H9 (cell line): ENCODE measurements around the gene RPP25. TPM values are rescaled to one million over a fixed set of nuclear protein-coding genes. Genes with fewer than 3 reads are reported as not detected.
"Not testable (repeated sequence)": the region's sequence is repeated elsewhere in the genome, so short reads cannot be mapped to it uniquely, and the experiment has no call there.

Experiments
- DNase-seq: peaks from one replicate; pipeline ENCODE4 v3.0.0-alpha.2; 2017
- H2AFZ ChIP-seq: one replicate; pipeline ENCODE4 v1.6.1; 2013; ENCODE audit warnings: mild to moderate bottlenecking, low read length, control low read depth, moderate library complexity
- H2AK5ac ChIP-seq: 2 replicates; pipeline ENCODE4 v1.6.1; 2013; ENCODE audit warnings: low read length, control low read depth, mixed read lengths; ENCODE audit not compliant: insufficient read length
- H2BK120ac ChIP-seq: one replicate; pipeline ENCODE4 v1.6.1; 2013; ENCODE audit warnings: low read depth, mild to moderate bottlenecking, low read length, control low read depth, inconsistent platforms; ENCODE audit not compliant: poor library complexity, severe bottlenecking
- H2BK12ac ChIP-seq: 2 replicates; pipeline ENCODE4 v1.6.1; 2013; ENCODE audit warnings: low read length, control low read depth, mixed read lengths, low read depth; ENCODE audit not compliant: insufficient read length
- H2BK15ac ChIP-seq: 2 replicates; pipeline ENCODE4 v1.6.1; 2013; ENCODE audit warnings: low read depth, low read length, control low read depth
- H2BK20ac ChIP-seq: one replicate; pipeline ENCODE4 v1.6.1; 2013; ENCODE audit warnings: low read depth, mild to moderate bottlenecking, low read length, control low read depth, inconsistent platforms; ENCODE audit not compliant: poor library complexity, severe bottlenecking
- H2BK5ac ChIP-seq: 2 replicates; pipeline ENCODE4 v1.6.1; 2013; ENCODE audit warnings: low read length, control low read depth, mixed read lengths; ENCODE audit not compliant: insufficient read length
- H3K14ac ChIP-seq: 2 replicates; pipeline ENCODE4 v1.6.1; 2013; ENCODE audit warnings: low read length, control low read depth; ENCODE audit not compliant: insufficient read depth
- H3K18ac ChIP-seq: 2 replicates; pipeline ENCODE4 v1.6.1; 2013; ENCODE audit warnings: low read depth, mild to moderate bottlenecking, mixed read lengths, low read length, control low read depth; ENCODE audit not compliant: insufficient read length
- H3K23ac ChIP-seq: 2 replicates; pipeline ENCODE4 v1.6.1; 2013; ENCODE audit warnings: low read length, control low read depth, mixed read lengths, low read depth; ENCODE audit not compliant: insufficient read length
- H3K23me2 ChIP-seq: 2 replicates; pipeline ENCODE4 v1.6.1; 2013; ENCODE audit warnings: low read depth, mild to moderate bottlenecking, mixed read lengths, low read length, control low read depth; ENCODE audit not compliant: insufficient read length, poor library complexity, severe bottlenecking
- H3K27ac ChIP-seq: 2 replicates; pipeline ENCODE4 v1.5.1; 2013; ENCODE audit warnings: low read length, control low read depth, mixed read lengths, low read depth; ENCODE audit not compliant: insufficient read length
- H3K27me3 ChIP-seq: 2 replicates; pipeline ENCODE4 v1.6.1; 2013; ENCODE audit warnings: low read length, control low read depth, inconsistent platforms; ENCODE audit not compliant: insufficient read depth
- H3K4ac ChIP-seq: 2 replicates; pipeline ENCODE4 v1.6.1; 2013; ENCODE audit warnings: low read depth, mild to moderate bottlenecking, control low read depth, inconsistent platforms, low read length, moderate library complexity
- H3K4me1 ChIP-seq: 2 replicates; pipeline ENCODE4 v1.6.1; 2013; ENCODE audit warnings: low read length, control low read depth, inconsistent platforms; ENCODE audit not compliant: insufficient read depth
- H3K4me2 ChIP-seq: 2 replicates; pipeline ENCODE4 v1.6.1; 2013; ENCODE audit warnings: low read length, control low read depth, mixed read lengths; ENCODE audit not compliant: insufficient read length, insufficient read depth
- H3K56ac ChIP-seq: 2 replicates; pipeline ENCODE4 v1.6.1; 2013; ENCODE audit warnings: low read depth, mild to moderate bottlenecking, mixed read lengths, low read length, control low read depth; ENCODE audit not compliant: insufficient read length
- H3K79me1 ChIP-seq: 2 replicates; pipeline ENCODE4 v1.6.1; 2013; ENCODE audit warnings: low read depth, mild to moderate bottlenecking, moderate library complexity, low read length, control low read depth, inconsistent platforms; ENCODE audit not compliant: insufficient read depth, poor library complexity, severe bottlenecking
- H3K79me2 ChIP-seq: 2 replicates; pipeline ENCODE4 v1.6.1; 2013; ENCODE audit warnings: low read length, control low read depth, inconsistent platforms; ENCODE audit not compliant: insufficient read depth
- H3K9ac ChIP-seq: 2 replicates; pipeline ENCODE4 v1.6.1; 2013; ENCODE audit warnings: low read length, control low read depth, mixed read lengths; ENCODE audit not compliant: insufficient read length; ENCODE audit errors: extremely low read depth
- H3K9me3 ChIP-seq: one replicate; pipeline ENCODE4 v1.6.1; 2013; ENCODE audit warnings: low read depth, low read length, inconsistent platforms; ENCODE audit not compliant: control insufficient read depth
- H3T11ph ChIP-seq: one replicate; pipeline ENCODE4 v1.6.1; 2013; ENCODE audit warnings: mild to moderate bottlenecking, low read length, control low read depth, inconsistent platforms
- H4K20me1 ChIP-seq: one replicate; pipeline ENCODE4 v1.6.1; 2013; ENCODE audit not compliant: control insufficient read depth, insufficient read length, insufficient read depth
- H4K5ac ChIP-seq: 2 replicates; pipeline ENCODE4 v1.6.1; 2013; ENCODE audit warnings: low read depth, mild to moderate bottlenecking, mixed read lengths, low read length, control low read depth; ENCODE audit not compliant: insufficient read length
- H4K8ac ChIP-seq: replicated peaks from 2 replicates; pipeline ENCODE4 v1.6.1; 2013; ENCODE audit warnings: low read length, control low read depth, mixed read lengths, low read depth; ENCODE audit not compliant: insufficient read length
- H4K91ac ChIP-seq: 2 replicates; pipeline ENCODE4 v1.6.1; 2013; ENCODE audit warnings: low read depth, mild to moderate bottlenecking, moderate library complexity, mixed read lengths, low read length, control low read depth; ENCODE audit not compliant: insufficient read length
- H3K27ac Mint-ChIP-seq, 3 experiments: 2 replicates in 2 of 3; 3 replicates in 1 of 3; pipeline ENCODE4 v1.8.0; 2020 to 2021; ENCODE audit warnings: mixed read lengths in 3 of 3, mild to moderate bottlenecking in 1 of 3, moderate library complexity in 1 of 3
- H3K27me3 Mint-ChIP-seq: 2 replicates; pipeline ENCODE4 v1.8.0; 2021; ENCODE audit warnings: low read depth, mild to moderate bottlenecking, moderate library complexity, mixed read lengths
- H3K36me3 Mint-ChIP-seq, 3 experiments: 2 replicates in 2 of 3; 3 replicates in 1 of 3; pipeline ENCODE4 v1.8.0; 2020 to 2021; ENCODE audit warnings: low read depth in 3 of 3, mixed read lengths in 3 of 3; ENCODE audit not compliant: insufficient read depth in 1 of 3
- H3K4me1 Mint-ChIP-seq, 2 experiments: 2 replicates each; pipeline ENCODE4 v1.8.0; 2020; ENCODE audit warnings: mixed read lengths in 2 of 2
- H3K4me3 Mint-ChIP-seq, 2 experiments: 2 replicates in 1 of 2; 3 replicates in 1 of 2; pipeline ENCODE4 v1.8.0; 2020 to 2021; ENCODE audit warnings: mild to moderate bottlenecking in 2 of 2, mixed read lengths in 2 of 2, moderate library complexity in 1 of 2
- H3K9me3 Mint-ChIP-seq, 2 experiments: 2 replicates in 1 of 2; 3 replicates in 1 of 2; pipeline ENCODE4 v1.8.0; 2020; ENCODE audit warnings: mild to moderate bottlenecking in 2 of 2, mixed read lengths in 2 of 2, moderate library complexity in 1 of 2
- WGBS: extraction: QIAGEN DNeasy Blood & Tissue Kit; methylation state at CpG from one replicate; pipeline ENCODE4 v1.1.7; 2013; ENCODE audit warnings: missing lambda C conversion rate, low lambda C conversion rate, mixed read lengths; ENCODE audit not compliant: insufficient read length; ENCODE audit errors: extremely low coverage; 5-methylcytosine and 5-hydroxymethylcytosine counted together
- total RNA-seq: library from RNA; stranded (reverse); gene quantifications from 2 replicates; pipeline ENCODE4 v1.2.1, GENCODE V29; 2021
- TF ChIP-seq, protein P1 (sequence below): fragments of 200-600 bp; sonication (generic); conservative IDR thresholded peaks from 3 replicates; pipeline ENCODE4 v1.8.0; 2021; ENCODE audit warnings: antibody characterized with exemption, mild to moderate bottlenecking

The RPP25 gene
- total RNA-seq, 1 experiment from 2014 or later: 12.6 TPM

GRCh38 chr15:74935193-74935592 is 21.4 kb downstream of the RPP25 start:
- peaks cover 10 to 20% (median 18%) of the 10 kb centered on the region in 3 experiments; a peak in 6 of 7 replicates for H3K36me3 Mint-ChIP-seq
- H4K5ac ChIP-seq, H3K4me1 ChIP-seq, H3K79me1 ChIP-seq, H3K9me3 ChIP-seq, H3K9me3 Mint-ChIP-seq, H3K4me2 ChIP-seq, H2BK15ac ChIP-seq, H4K91ac ChIP-seq, H3K27me3 ChIP-seq, H3K23ac ChIP-seq, H3K56ac ChIP-seq, H3K27me3 Mint-ChIP-seq, H3T11ph ChIP-seq, H2AK5ac ChIP-seq, H2BK5ac ChIP-seq, H3K27ac ChIP-seq, H3K14ac ChIP-seq, H3K4ac ChIP-seq, H2AFZ ChIP-seq, H3K23me2 ChIP-seq, H2BK20ac ChIP-seq, H2BK12ac ChIP-seq, H2BK120ac ChIP-seq, H4K8ac ChIP-seq, H3K9ac ChIP-seq, H3K18ac ChIP-seq, H4K20me1 ChIP-seq: not testable (repeated sequence)
- H3K27ac Mint-ChIP-seq: peak overlapping the region; percentile 60 to 67 (median 64); a peak in 3 of 7 replicates
- peaks cover 24% of the 10 kb centered on the region; the same call in 1 of the 2 replicates for H3K79me2 ChIP-seq
- peaks cover 6 to 15% of the 10 kb centered on the region in 2 experiments for H3K4me1 Mint-ChIP-seq
- peak; percentile 84 for DNase-seq
- H3K4me3 Mint-ChIP-seq: peak overlapping the region; percentile 40 to 56; a peak in 4 of 5 replicates
- no CpG with 5 or more reads among the region's 3 CpGs for WGBS
- TF ChIP-seq, protein P1, sequence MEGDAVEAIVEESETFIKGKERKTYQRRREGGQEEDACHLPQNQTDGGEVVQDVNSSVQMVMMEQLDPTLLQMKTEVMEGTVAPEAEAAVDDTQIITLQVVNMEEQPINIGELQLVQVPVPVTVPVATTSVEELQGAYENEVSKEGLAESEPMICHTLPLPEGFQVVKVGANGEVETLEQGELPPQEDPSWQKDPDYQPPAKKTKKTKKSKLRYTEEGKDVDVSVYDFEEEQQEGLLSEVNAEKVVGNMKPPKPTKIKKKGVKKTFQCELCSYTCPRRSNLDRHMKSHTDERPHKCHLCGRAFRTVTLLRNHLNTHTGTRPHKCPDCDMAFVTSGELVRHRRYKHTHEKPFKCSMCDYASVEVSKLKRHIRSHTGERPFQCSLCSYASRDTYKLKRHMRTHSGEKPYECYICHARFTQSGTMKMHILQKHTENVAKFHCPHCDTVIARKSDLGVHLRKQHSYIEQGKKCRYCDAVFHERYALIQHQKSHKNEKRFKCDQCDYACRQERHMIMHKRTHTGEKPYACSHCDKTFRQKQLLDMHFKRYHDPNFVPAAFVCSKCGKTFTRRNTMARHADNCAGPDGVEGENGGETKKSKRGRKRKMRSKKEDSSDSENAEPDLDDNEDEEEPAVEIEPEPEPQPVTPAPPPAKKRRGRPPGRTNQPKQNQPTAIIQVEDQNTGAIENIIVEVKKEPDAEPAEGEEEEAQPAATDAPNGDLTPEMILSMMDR: peak; percentile 57
